Measurements from ENCODE around the gene UTP15. TPM values are rescaled to one million over a fixed set of nuclear protein-coding genes. Genes with fewer than 3 reads are reported as not detected.

Gene UTP15
- total RNA-seq, 2 experiments from 2014 or later: 22.9 to 23.8 TPM

DNA sequence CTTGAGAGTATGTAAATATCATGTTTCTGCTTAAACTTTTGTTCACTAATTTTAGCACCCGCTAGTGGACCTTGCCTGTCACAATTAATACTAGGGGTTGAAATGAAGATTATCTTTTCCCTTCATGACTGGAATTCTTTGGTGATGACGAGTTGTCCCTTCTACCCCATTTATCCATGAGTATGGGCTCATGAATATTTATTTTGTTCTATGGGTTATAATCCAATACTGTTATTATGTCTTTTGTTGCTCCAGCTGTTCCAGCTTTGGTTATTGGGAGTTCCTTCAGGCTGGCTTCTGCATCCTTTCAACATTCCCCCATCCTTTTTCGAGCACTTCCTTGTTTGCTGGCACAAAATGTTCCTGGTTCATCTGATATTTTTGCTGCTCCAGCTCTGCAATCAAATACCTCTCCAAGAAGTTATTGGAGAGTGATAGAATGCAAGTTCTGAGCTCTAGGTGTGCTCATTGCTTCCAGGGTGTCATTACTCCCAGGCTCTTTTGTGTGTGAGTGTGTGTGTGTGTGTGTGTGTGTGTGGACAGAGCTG lies 40.7 kb downstream of the UTP15 start:
- no peak overlapping the region for H3K4me3 Mint-ChIP-seq
- no peaks in the 10 kb centered on the region for H3K36me3 Mint-ChIP-seq (ENCODE audit: low read depth)
- CTCF ChIA-PET: interaction anchor here (1.3 kb wide), 1 partner anchor 9 kb away, joined by 4 read pairs; no protein-coding TSS in a partner anchor

GRCh38 chr5:73607228-73607627 lies 41.7 kb downstream of the UTP15 start:
- Mint-ChIP-seq H3K36me3 (ENCODE audit: low read depth) (no peaks in the 10 kb centered on the region), H3K9me3 (ENCODE audit: insufficient read depth) (peaks cover under 1% of the 10 kb centered on the region), H3K4me3 (no peak overlapping the region), H3K4me1 (ENCODE audit: low read depth) (no peaks in the 10 kb centered on the region), H3K27ac (no peak overlapping the region), H3K27me3 (ENCODE audit: low read depth) (peaks cover 10% of the 10 kb centered on the region)
- no peak for DNase-seq
- ATAC-seq: no peak
- CTCF ChIA-PET: interaction anchor here (0.6 to 1.3 kb wide), 2 partner anchors 10 to 16 kb away, joined by 3 to 4 read pairs; no protein-coding TSS in a partner anchor
- POLR2A ChIA-PET: interaction anchor here (0.7 kb wide), 1 partner anchor 537 kb away, joined by 3 read pairs; no protein-coding TSS in a partner anchor

More for the DNA sequence above, 40.7 kb downstream of the UTP15 start:
- no peak overlapping the region for H3K27ac Mint-ChIP-seq
- DNase-seq (no peak), ATAC-seq (no peak)
- peaks cover 7% of the 10 kb centered on the region for H3K9me3 Mint-ChIP-seq (ENCODE audit: insufficient read depth)
- H3K4me1 Mint-ChIP-seq (ENCODE audit: low read depth): no peaks in the 10 kb centered on the region
- POLR2A ChIA-PET: no interaction called here
- peaks cover 10% of the 10 kb centered on the region for H3K27me3 Mint-ChIP-seq (ENCODE audit: low read depth)

- no peaks in the 10 kb centered on the region for H3K27me3 Mint-ChIP-seq (ENCODE audit: low read depth)
- no peaks in the 10 kb centered on the region for H3K9me3 Mint-ChIP-seq (ENCODE audit: insufficient read depth)
- H3K4me3 Mint-ChIP-seq: no peak overlapping the region
- H3K27ac Mint-ChIP-seq: no peak overlapping the region
- ChIA-PET POLR2A (no interaction called here), CTCF (no interaction called here)
- no peaks in the 10 kb centered on the region for H3K36me3 Mint-ChIP-seq (ENCODE audit: low read depth)
- no peaks in the 10 kb centered on the region for H3K4me1 Mint-ChIP-seq (ENCODE audit: low read depth)
- DNase-seq (no peak), ATAC-seq (no peak)
These were observed 47.3 kb downstream of the UTP15 start for GRCh38 chr5:73612799-73613198.

DNA sequence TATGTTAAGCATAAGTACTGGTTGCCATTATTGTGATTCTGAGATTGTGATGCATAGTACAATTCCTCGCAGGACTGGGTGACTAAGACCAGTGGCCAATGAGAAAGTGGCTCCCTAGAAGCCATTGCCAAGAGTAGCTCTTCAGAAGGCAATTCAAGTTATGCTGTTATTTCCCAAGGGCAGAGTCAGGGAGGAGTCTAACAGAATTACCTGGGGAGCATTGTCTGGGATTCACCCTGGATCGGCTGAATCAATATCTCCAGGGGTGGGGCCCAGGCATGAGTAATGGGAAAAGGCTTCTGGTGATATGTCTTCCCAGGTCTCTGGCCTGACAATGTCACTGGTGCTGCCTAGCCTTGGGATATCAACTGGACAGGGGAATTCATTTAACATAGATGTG lies 49.5 kb downstream of the UTP15 start:
- ChIA-PET CTCF (interaction anchor here (2.3 kb wide), 1 partner anchor 24 kb away, joined by 6 read pairs; no protein-coding TSS in a partner anchor), POLR2A (no interaction called here)
- H3K36me3 Mint-ChIP-seq (ENCODE audit: low read depth): no peaks in the 10 kb centered on the region
- ATAC-seq (no peak), DNase-seq (no peak)
- no peaks in the 10 kb centered on the region for H3K9me3 Mint-ChIP-seq (ENCODE audit: insufficient read depth)
- H3K27me3 Mint-ChIP-seq (ENCODE audit: low read depth): no peaks in the 10 kb centered on the region
- H3K4me3 Mint-ChIP-seq: no peak overlapping the region
- no peak overlapping the region for H3K27ac Mint-ChIP-seq
- no peaks in the 10 kb centered on the region for H3K4me1 Mint-ChIP-seq (ENCODE audit: low read depth)

- ChIA-PET POLR2A (no interaction called here), CTCF (interaction anchor here (1.4 kb wide), 1 partner anchor 25 kb away, joined by 6 read pairs; no protein-coding TSS in a partner anchor)
- H3K36me3 Mint-ChIP-seq (ENCODE audit: low read depth): no peaks in the 10 kb centered on the region
- DNase-seq (no peak), ATAC-seq (no peak)
- H3K4me1 Mint-ChIP-seq (ENCODE audit: low read depth): no peaks in the 10 kb centered on the region
- no peak overlapping the region for H3K27ac Mint-ChIP-seq
- no peak overlapping the region for H3K4me3 Mint-ChIP-seq
- no peaks in the 10 kb centered on the region for H3K9me3 Mint-ChIP-seq (ENCODE audit: insufficient read depth)
- peaks cover 6% of the 10 kb centered on the region for H3K27me3 Mint-ChIP-seq (ENCODE audit: low read depth)
These were observed 50.4 kb downstream of the UTP15 start for GRCh38 chr5:73615947-73616346.

DNA sequence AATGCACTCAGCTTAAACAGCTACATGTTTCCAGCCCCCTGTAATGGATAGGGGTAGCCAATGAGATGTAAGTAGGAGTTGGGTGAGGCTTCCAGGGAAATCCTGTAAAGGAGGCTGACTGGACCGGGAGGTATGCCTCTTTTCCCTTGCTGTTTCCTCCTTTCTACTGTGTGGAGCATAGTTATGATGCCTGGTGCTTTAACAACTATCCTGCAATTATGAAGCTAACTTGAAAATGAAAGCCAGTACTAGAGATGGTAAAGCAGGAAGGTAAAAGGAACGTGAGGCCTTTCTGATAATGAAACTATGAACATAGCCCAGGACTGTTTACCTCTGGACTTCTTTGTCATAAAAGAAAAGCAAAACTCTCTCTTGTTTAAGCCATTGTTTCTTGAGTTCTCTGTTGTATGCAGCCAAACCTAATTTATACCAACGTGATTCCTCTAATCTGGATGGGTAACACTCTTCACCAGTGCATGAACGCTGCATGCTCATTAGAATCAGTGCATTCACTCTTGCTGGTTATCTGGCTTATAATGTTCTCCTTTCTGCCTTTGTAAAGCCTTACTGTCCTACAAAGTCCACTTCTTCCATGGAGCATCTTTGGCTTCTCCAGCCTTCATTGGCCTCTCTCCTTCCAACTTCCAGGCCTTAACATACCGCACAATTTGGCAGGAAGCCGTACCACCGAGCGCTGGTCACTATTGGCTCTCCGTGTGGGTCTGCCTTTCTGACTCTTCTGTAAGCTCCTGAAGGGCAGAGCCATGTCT lies 52.2 kb downstream of the UTP15 start:
- no peaks in the 10 kb centered on the region for H3K9me3 Mint-ChIP-seq (ENCODE audit: insufficient read depth)
- ATAC-seq (no peak), DNase-seq (no peak)
- peaks cover 13% of the 10 kb centered on the region for H3K27me3 Mint-ChIP-seq (ENCODE audit: low read depth)
- no peaks in the 10 kb centered on the region for H3K4me1 Mint-ChIP-seq (ENCODE audit: low read depth)
- ChIA-PET POLR2A (interaction anchor here (0.6 kb wide), 1 partner anchor 263 kb away, joined by 3 read pairs; no protein-coding TSS in a partner anchor), CTCF (interaction anchor here (1.4 kb wide), 1 partner anchor 27 kb away, joined by 6 read pairs; no protein-coding TSS in a partner anchor)
- H3K27ac Mint-ChIP-seq: no peak overlapping the region
- no peaks in the 10 kb centered on the region for H3K36me3 Mint-ChIP-seq (ENCODE audit: low read depth)
- H3K4me3 Mint-ChIP-seq: no peak overlapping the region

DNA sequence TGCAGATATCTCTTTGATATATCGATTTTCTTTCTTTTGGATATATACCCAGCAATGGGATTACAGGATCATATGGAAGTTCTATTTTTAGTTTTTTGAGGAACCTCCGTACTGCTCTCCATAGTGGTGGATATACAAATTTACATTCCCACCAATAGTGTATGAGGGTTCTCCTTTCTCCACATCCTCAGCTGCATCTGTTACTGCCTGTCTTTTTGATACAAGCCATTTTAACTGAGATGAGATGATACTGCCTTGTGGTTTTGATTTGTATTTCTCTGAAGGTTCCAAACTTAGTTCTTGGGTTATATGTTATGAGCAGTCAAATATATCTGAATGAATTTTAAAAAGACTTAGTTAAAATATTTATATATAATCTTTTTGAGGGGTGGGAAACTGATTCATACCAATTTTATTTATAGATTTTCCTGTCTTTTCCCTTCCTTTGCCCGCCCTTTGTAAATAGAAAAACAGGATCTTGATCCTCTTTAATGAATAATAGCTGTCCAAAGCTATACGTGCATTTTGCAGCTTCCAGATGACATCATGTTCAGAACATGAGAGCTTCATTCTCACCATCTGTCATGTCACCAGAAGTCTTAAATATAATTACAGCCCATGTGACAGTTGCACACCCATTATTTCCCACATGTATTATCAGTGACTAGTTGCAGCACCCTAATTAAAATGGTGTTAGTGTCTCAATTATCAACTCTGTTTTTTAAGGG lies 54.2 kb downstream of the UTP15 start:
- peaks cover 27% of the 10 kb centered on the region for H3K27me3 Mint-ChIP-seq (ENCODE audit: low read depth)
- no peak overlapping the region for H3K27ac Mint-ChIP-seq
- CTCF ChIA-PET: no interaction called here
- no peak for ATAC-seq
- no peak for DNase-seq
- H3K4me1 Mint-ChIP-seq (ENCODE audit: low read depth): no peaks in the 10 kb centered on the region
- no peak overlapping the region for H3K4me3 Mint-ChIP-seq
- no peaks in the 10 kb centered on the region for H3K9me3 Mint-ChIP-seq (ENCODE audit: insufficient read depth)
- H3K36me3 Mint-ChIP-seq (ENCODE audit: low read depth): no peaks in the 10 kb centered on the region
- POLR2A ChIA-PET: no interaction called here

- no peaks in the 10 kb centered on the region for H3K9me3 Mint-ChIP-seq (ENCODE audit: insufficient read depth)
- no peak overlapping the region for H3K27ac Mint-ChIP-seq
- peaks cover 31% of the 10 kb centered on the region for H3K27me3 Mint-ChIP-seq (ENCODE audit: low read depth)
- no peaks in the 10 kb centered on the region for H3K36me3 Mint-ChIP-seq (ENCODE audit: low read depth)
- DNase-seq (no peak), ATAC-seq (no peak)
- H3K4me1 Mint-ChIP-seq (ENCODE audit: low read depth): peaks cover under 1% of the 10 kb centered on the region
- ChIA-PET CTCF (no interaction called here), POLR2A (no interaction called here)
- no peak overlapping the region for H3K4me3 Mint-ChIP-seq
These were observed 54.8 kb downstream of the UTP15 start for GRCh38 chr5:73620334-73620687.

GRCh38 chr5:73623060-73623459 lies 57.5 kb downstream of the UTP15 start:
- H3K4me1 Mint-ChIP-seq (ENCODE audit: low read depth): peaks cover 3% of the 10 kb centered on the region
- H3K27me3 Mint-ChIP-seq (ENCODE audit: low read depth): peaks cover 49% of the 10 kb centered on the region
- POLR2A ChIA-PET: no interaction called here
- no peaks in the 10 kb centered on the region for H3K9me3 Mint-ChIP-seq (ENCODE audit: insufficient read depth)
- no peaks in the 10 kb centered on the region for H3K36me3 Mint-ChIP-seq (ENCODE audit: low read depth)
- H3K4me3 Mint-ChIP-seq: no peak overlapping the region
- no peak overlapping the region for H3K27ac Mint-ChIP-seq
- DNase-seq (no peak), ATAC-seq (no peak)
- CTCF ChIA-PET: interaction anchor here (1.2 kb wide), 1 partner anchor 170 kb away, joined by 4 read pairs; no protein-coding TSS in a partner anchor

GRCh38 chr5:73623901-73624404 lies 58.4 kb downstream of the UTP15 start:
- no peak overlapping the region for H3K27ac Mint-ChIP-seq
- ATAC-seq (no peak), DNase-seq (no peak)
- H3K4me3 Mint-ChIP-seq: no peak overlapping the region
- ChIA-PET POLR2A (no interaction called here), CTCF (interaction anchor here (2.7 kb wide), 1 partner anchor 33 kb away, joined by 10 read pairs; no protein-coding TSS in a partner anchor)
- peaks cover 3% of the 10 kb centered on the region for H3K4me1 Mint-ChIP-seq (ENCODE audit: low read depth)
- H3K9me3 Mint-ChIP-seq (ENCODE audit: insufficient read depth): no peaks in the 10 kb centered on the region
- H3K36me3 Mint-ChIP-seq (ENCODE audit: low read depth): no peaks in the 10 kb centered on the region
- peaks cover 56% of the 10 kb centered on the region for H3K27me3 Mint-ChIP-seq (ENCODE audit: low read depth)

DNA sequence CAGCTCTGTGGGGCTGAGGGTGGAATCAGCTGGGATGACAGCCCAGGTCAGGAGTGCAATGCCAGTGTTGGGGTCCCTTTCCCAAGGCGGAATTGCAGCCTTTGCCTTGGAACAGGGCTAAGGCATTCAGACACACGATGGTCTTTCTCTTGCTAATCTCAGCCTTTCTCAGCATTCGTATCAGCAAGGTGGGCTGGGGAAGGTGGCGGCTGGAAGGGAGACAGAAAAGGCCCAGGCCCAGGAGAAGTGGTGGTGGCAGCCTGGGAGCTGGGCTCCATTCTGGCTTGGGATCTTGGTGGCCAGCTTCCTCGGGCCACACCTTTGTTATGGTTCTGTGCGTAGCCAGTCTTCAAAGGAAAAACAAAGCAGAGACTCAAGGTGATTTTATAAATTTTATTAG lies 59.3 kb downstream of the UTP15 start:
- ATAC-seq (no peak), DNase-seq (no peak)
- ChIA-PET CTCF (interaction anchor here (2.7 kb wide), 1 partner anchor 33 kb away, joined by 10 read pairs; no protein-coding TSS in a partner anchor), POLR2A (no interaction called here)
- H3K4me3 Mint-ChIP-seq: no peak overlapping the region
- no peaks in the 10 kb centered on the region for H3K36me3 Mint-ChIP-seq (ENCODE audit: low read depth)
- no peak overlapping the region for H3K27ac Mint-ChIP-seq
- peaks cover 3% of the 10 kb centered on the region for H3K4me1 Mint-ChIP-seq (ENCODE audit: low read depth)
- H3K27me3 Mint-ChIP-seq (ENCODE audit: low read depth): peaks cover 59% of the 10 kb centered on the region
- H3K9me3 Mint-ChIP-seq (ENCODE audit: insufficient read depth): no peaks in the 10 kb centered on the region

Data from activated CD8-positive, alpha-beta T cell treated with anti-CD3 and anti-CD28 coated beads, Interleukin-2, amount 10 ng/mL, durations not matched to agents 7 days and 5 days (primary cell).